Measurements from ENCODE around the gene CAMK1D.
"Not testable (repeated sequence)": the region's sequence is repeated elsewhere in the genome, so short reads cannot be mapped to it uniquely, and the experiment has no call there.

CAMK1D gene

DNA sequence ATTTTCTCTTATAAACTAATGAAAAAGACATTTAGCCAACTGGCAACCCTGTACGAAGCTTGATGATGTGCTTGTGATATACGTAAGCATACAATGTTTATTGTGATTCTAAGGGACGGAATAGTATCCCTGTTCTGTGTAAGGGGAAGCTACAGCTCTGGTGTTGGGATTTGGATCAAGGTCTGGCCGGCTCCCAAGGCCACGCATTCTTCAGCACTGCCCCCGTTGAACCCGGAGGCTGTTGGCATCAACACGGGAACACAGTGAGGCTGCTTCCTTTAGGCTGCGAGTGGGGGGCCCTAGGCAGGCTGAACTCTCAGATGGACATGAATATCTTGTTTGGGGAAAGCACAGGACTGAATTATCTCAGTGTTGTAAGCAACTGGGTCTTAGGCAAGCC is 180.6 kb downstream of the CAMK1D start:
- no peak for DNase-seq

DNA sequence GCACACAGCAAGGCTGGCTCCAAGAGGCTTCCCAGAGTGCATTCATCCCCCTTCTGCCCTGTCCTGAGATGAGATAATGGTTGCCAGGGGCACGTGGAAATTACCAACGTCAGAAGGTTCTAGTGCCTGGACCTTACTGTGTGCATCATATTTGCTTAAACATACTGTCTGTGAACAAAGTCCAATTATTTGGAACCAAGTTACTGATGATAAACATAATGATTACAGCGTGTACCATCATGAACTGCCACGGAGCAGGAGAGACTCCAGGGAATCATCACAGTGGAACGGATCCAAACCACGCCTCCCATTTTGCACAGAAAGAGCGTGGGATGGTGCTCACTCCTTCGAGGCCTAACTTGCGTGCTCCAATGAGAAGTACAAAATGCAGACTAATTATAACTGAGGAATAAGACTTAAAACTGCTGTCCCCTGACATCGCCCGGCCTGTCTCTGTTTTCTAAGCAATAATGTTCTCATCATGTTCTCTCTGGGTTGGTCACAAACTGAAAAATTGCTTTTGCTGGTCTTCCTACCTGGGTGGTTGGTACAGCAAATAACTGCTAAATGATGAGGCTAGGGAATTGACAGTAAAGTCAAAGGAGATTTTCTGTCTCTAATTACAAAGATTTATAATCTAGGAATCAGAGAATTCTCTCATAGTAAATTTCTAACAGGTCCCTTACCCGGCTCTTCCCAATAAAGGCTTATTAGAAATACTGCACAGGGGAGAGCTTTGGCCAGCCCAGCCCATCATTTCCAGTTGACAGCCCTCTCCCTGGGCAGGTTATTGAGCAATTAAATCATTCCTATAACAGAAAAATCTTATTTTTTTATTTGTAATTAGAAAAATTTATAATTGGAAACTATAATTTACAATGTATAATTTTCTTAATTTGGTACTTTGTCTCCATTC is 182.2 kb downstream of the CAMK1D start:
- no peak for DNase-seq

DNA sequence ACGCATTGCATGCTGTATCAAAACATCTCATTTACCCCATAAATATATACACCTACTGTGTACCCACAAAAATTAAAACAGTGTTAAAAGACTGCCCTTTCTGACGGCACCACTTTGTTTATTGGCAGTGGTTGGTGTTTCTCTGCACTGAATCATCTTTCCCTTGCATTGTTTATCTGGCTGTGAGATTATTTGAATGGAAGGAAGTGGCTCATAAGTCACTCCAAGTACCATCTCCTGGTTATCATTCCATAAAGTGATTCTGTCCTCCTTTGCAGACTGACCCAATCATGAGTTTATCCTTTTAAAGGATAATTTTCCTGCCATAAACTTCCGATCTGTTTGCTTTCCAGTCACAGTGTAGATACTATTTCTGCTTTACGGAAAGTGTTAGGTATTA is 183.8 kb downstream of the CAMK1D start:
- DNase-seq: peak; percentile 89

DNA sequence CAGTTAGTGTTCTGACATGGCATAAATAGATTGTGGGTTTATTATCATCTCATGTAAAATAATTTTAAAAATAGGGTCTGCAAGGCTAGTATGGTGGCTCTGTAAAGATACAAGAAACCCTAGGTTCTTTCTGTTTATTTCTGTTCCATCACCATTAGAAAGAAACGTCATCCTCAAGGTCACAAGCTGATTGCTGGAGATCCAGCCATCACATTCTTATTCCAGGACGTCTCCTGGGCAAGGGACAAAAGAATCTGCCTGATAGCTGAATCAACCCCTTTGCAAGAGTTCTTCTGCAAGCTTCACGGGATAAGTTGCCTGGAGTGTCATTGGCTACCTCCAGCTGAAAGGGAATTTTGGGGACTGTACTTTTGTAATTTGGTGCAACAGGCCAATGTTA is 184.4 kb downstream of the CAMK1D start:
- no peak for DNase-seq

DNA sequence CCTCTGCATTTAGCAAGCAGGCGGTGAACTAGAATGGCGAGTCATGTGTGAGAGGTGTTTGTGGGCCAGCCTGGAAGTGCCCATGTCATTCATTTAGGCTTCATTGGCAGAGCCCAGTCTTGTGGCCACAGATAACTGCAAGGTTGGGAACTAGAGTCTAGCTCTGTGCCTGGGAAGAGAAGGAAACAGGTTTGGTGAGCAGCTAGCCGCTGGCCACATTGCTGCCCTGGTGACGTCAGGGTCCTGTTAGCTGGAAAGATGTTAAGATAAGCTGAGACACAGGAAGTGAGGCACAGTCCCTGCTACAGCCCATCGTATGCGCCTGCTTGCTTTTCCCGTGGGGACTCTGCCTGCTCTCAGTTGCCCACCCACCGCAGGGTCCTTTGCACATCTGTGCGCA is 185.5 kb downstream of the CAMK1D start:
- DNase-seq: no peak

DNA sequence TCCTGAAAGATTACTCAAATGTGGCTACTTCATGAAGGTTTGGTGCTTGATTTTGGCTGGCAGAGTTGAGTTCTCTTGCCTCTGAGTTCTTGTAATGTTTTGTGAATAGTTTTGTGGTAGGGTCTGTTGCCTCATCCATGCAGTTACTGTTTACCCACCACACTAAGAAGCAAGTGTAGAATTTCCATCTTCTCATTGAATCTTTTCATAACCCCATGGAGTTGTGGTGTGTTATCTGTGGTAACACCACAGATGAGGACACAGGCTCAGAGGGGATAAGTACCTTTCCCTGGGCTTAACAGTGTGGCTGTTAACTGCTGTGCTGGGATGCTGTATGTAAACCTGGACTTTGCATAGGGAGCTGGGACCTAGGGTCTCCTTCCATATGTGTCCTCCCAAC is 186.3 kb downstream of the CAMK1D start:
- DNase-seq: no peak

DNA sequence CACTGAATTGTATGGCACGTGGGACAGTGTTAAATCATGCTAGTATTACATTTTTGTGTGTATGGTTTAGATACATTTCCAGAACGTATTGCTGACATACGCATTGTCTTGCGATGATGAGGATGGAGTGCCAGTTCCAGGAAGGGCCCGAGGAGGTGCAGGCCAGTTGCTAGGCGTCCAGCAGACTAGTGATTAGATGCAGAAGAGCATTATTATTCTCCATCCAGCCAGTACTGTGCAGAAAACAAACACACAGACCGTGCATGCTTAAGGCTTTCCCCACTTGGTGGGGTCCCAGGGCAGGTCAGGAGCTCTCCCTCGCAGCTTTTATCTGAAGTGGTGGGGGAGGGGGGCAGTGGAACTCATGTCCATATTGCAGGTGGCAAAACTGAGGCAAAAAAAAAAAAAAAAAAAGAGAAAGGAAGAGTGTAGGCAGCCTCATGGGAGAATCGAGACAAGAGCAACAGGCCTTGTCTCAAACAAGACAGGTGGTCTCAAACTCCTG is 189.2 kb downstream of the CAMK1D start:
- peak; percentile 25 for DNase-seq

DNA sequence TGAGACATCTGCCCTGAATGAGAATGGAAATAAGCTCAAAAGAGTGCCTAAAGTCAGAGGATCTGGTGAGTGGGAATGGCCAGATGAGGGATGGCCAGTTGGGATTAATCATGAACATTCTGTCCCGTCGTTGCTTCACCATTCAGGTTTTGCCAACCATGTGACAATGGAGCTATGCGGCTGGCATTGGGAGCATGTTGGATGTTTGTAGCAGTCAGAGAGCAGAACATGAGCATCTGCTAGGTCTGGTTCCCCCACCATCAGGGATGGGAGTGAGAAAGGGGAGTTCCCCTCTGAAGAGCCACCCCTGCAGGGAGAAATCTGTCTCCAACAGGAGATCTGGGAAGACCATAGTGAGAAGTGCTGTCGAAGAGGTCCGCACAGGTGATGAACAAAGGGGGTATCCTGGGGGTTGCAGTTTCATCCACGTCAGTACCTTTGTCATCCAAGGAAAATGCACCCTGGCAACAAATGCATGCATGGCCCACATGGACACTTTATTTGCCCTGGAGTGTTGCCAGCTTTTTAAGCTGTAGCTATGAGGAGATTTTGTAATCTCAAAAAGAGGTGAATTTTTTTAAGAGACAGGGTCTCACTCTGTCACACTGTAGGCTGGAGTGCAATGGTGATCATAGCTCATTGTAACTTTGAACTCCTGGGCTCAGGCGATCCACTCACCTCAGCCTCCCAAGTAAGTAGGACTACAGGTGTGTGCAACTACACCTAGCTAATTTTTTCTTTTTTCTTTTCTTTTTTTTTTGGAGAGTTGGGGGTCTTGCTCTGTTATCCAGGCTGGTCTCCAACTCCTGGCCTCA is 190.2 kb downstream of the CAMK1D start:
- DNase-seq: no peak

DNA sequence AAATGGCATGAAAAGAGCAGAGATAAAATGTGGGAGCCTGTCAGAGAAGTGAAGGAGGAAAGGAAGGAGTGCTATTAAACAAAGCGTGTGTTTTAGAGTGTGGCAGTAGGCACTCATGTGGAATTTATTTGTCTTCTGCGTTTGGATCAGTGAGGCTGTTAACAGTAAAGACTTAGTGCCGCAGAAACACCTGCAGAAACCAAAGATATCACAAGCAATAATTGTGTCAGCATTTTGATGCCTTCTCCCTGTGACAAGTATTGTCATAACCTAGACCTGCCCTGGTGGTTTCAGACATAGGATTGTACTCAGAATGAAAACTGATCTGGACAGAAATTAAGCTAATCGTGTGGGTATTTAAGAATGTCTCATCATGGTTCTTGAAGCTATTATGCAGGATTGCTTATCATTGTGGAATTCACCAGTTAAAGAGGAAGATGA is 191.0 kb downstream of the CAMK1D start:
- DNase-seq: no peak

DNA sequence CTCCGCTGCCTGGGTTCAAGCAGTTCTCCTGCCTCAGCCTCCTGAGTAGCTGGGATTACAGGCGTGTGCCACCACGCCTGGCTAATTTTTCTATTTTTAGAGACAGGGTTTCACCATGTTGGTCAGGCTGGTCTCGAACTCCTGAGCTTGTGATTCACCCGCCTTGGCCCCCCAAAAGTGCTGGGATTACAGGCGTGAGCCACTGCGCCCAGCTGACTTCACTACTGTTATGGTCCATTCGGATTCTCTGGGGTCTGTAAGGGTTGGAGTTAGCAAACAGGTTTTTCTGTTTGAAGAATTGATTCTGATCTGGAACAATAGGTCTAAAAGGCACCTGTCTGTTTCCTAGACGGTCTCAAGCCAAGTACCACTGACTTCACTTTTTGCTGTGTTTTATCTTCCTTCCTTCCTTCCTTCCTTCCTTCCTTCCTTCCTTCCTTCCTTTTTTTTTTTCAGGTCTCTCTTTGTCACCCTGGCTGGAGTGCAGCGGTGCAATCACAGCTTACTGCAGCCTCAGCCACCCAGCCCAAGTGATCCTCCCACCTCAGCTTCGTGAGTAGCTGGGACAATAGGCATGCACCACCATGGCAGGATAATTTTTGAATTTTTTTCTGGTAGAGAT is 192.2 kb downstream of the CAMK1D start:
- DNase-seq: no peak

DNA sequence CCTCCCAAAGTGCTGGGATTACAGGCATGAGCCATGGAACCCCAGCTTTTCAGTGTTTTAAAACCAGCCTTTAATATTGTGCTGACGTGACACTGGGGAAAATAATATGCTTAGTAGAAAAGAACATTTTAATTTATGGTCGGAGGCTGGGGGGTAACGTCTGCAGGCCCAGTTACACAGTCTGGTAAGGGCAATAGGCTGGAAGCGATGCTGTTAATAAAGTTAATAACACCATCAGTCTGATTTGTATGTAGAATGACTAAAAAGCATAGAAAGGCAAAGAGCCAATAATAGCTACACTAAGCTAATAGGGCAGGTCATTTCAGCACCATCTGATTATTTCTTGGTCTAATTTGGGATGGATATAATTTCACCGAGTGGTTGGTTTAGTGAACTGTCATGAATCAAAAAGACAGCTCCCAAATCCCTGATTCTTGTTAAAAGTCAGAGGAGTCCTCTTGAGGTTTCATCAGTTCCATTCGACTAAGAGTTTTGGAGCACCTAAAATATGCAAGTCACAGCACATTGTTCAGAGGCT is 192.9 kb downstream of the CAMK1D start:
- DNase-seq: no peak

DNA sequence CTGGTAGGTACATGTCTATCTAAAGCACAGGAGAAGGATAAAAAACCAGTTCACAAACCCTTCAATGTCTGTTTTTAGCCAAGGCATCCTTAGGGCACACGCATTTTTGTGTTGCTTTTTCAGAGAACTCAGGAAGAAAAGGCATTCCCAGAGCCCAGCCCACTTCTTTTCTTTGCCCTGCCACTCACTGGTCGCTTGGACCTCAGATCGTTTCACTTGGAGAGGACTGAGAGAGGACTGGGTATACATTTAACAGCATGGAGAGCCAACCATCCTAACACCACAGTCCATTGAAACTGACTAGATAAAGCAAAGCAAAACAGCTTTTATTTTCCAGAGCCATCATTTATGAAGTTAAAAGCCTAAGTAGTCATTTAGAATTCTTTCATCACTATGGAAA is 194.2 kb downstream of the CAMK1D start:
- no peak for DNase-seq

DNA sequence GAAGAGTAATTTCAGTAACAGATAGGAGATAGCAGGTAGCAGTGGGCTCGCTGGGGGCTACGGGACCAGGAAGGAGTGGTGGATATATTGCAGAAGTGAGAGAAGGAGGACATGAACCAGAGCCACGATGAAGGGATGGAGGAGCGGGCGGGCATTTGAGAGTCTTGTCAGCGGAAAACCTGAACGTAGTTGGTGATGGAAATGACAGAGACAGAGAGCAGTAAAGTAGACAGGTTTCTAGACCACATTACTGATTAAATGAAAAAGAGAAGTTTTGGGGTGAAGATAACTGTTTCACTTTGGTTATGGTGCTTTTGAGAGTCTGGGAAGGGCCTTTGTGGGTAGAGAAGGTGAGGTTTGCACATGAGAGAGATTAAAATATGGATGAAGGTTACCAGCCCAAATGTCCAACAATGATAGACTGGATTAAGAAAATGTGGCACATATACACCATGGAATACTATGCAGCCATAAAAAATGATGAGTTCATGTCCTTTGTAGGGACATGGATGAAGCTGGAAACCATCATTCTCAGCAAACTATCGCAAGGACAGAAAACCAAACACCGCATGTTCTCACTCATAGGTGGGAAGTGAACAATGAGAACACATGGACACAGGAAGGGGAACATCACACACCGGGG is 196.9 kb downstream of the CAMK1D start:
- DNase-seq: not testable (repeated sequence)

DNA sequence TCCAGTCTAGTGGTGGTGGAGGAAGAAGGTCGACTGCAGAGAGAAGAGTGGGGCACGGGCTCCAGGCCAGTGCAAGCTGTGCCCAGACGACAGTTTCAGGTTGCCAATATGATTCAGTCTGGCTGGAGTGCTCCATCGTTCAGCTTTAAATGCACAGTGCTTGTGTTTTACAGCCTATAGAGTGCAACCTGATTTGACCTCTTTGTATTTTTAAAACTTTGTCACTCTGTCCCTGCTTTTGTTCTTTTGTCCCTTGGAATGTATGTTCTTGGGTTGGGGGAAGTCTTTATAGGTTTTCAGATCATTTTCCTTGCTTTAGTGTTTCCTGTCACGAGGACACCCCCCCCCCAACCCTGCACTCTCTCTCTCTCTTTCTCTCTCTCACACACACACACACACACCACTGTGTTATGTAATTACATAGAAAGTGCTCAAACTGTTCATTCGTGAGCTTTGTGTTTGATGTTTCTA is 198.0 kb downstream of the CAMK1D start:
- DNase-seq: no peak

DNA sequence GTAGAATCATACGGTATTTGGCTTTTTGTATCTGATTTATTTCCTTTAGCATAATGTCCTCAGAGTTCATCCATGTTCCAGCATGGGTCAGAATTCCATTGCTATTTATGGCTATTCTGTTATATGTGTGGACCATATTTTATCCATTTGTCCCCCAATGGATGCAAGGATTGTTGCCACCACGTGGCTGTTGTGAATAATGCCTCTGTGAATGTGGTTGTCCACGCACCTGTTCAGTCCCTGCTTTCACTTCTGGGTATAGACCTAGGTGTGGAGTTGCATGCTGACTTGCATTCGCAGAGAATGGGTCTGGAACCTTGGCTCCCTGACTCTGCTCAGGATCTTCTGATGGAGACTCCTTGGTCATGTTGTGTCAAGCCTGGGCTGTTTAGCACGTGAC is 199.9 kb downstream of the CAMK1D start:
- no peak for DNase-seq

DNA sequence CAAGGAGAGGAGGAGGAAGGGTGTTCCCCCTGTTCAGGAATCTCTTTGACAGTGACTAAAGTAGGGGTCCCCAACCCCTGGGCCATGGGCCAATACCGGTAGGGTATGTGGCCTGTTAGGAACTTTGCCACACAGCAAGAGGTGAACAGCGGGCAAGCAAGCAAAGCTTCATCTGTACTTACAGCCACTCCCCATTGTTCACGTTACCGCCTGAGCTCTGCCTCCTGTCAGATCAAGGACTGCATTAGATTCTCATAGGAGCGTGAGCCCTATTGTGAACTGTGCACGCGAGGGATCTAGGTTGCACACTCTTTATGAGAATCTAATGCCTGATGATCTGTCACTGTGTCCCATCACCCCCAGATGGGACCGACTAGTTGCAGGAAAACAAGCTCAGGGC is 201.6 kb downstream of the CAMK1D start:
- DNase-seq: no peak

DNA sequence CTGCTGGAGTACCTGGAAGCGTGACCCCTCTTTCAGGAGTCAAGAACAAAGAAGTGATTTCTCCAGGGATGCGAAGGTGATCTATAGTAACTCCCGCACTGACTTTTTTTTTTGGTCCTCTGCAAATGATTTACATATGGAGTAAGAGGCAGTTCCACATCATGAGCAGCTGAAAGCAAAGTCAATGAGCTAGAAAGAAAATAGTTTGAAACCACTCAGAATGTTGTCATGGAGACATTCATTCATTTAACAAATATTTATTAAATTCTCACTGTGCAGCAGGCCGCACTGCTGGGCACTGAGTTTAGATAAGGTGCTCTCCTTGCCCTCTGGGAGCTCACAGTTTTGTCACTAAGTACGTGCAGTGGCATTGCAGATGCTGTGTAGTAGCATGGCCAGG is 206.7 kb downstream of the CAMK1D start:
- DNase-seq: peak; percentile 17

DNA sequence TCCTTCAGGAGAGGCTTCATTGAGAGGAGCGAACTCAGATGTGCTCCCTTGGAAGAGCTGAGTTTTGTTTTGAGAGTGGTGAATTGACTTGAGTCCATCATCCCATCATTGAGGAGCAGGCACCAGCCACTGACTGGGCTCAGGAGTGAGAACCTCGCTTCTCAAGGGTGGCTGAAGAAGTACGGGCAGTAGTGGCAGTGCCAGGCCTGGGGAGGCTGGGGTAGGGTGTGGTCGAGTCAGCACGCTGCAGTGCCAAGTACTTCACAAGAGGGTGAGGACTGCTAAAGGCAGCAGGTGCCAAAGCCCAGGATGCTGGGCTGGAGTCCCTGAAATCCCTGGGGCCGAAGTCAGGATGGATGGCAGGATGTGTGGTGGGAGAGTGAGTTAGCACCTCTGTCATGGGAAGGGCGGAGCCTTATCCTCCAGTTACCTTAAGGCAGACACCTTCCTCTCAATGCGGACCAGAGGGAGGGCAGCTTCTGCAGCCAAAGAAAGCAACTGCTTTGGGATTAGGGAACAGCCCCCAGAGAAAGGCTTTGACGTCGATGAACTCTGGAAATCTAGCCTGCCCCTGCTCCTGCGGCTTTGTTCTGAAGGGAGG is 210.3 kb downstream of the CAMK1D start:
- DNase-seq: no peak

DNA sequence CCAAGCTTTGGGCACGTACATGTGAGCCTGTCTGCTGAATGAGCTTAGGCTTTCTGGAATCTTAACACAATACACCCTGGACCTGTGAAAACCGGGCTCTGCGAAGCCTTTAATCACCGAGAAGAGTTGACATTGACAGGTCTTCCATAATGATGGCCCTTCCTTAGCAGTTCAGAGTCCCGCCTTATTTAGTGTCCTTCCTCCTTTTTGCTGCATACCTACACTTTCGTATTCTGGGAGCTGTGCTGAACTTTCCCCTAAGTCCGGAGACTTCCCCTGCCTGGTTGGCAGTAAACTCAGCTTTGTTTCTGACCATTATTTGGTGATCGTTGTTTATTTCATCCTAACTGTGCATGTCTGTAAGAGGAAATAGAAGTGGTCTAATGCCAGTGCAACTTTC is 212.0 kb downstream of the CAMK1D start:
- no peak for DNase-seq

DNA sequence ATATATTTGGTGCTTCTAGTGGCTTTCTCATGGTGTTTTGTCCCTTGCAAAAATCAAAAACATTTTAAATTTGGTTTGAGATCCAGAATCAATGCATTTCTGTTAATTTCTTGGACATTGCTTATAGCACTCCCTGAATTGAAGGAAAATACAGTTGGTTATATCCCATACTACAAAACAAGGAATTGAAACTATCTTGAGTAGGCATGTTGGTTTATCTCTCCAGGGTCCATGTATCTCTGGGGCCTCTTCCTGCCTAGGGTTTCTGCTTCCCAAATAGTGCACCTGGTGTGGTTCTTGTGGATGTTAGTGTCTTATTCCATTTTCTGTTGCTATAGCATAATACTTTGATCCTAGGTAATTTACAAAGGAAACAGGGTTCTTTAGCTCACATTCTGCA is 212.4 kb downstream of the CAMK1D start:
- DNase-seq: no peak

DNA sequence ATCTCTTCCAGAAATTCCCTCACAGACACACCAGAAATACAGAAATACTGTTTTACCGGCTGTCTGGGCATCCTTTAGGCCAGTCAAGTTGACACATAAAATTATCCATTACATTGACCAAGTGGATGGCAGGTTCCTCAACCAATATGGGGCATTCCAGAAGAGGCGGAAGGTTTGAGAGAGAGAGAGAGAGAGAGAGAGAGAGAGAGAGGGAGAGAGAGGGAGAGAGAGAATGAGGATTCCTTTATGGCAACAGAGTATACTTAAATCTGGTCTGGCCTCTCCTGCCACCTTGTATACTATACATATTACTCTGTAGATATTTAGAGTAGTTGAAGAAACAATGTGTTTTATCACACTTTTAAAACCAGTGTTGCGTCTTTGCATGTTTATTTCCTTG is 214.1 kb downstream of the CAMK1D start:
- no peak for DNase-seq

DNA sequence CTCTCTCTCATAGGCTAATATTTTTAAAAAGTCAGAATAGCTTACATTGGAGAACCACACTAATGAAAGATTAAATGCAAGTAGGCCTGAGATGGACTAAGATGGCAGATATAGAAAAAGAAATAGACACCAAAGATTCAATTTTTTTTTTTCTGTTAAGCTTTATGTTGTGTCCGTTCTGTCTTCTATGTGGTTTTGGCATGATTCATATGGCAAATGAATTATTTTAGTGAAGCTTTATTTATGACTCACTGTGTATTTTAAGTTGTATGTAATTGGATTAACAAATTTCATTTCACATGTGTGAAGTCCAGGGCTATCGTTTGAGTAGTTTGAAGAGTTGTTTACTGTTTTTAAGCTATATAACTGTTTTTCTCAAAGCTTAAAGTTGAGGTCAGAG is 214.8 kb downstream of the CAMK1D start:
- no peak for DNase-seq

Data from NCI-H748 treated with DMSO at 0.1 percent for 48 hours (cell line).